Psoas muscle (tissue), 8 donors: ENCODE data around the gene SLC24A4. TPM values are rescaled to one million over a fixed set of nuclear protein-coding genes. Genes with fewer than 3 reads are reported as not detected.

Source experiments
- ATAC-seq, 4 donors: fragments of 200-7000 bp; cut with Tn5 transposase; one replicate each; pipeline ENCODE4 v1.9.1; 2020; ENCODE audit warnings: moderate library complexity in 3 of 4, mild to moderate bottlenecking in 2 of 4
- DNase-seq, 2 donors: peaks; one replicate each; pipeline ENCODE4 v3.0.0-alpha.2; 2020
- H3K27ac ChIP-seq: fragments of 200-600 bp; one replicate; pipeline ENCODE4 v1.8.0; 2022
- H3K27me3 ChIP-seq, 3 donors: fragments of 200-600 bp in 1 of 3; one replicate each; pipeline versions ENCODE4 v1.6.1 to v1.8.0; 2013 to 2022; ENCODE audit warnings: low read length in 2 of 3, mild to moderate bottlenecking in 2 of 3, moderate library complexity in 1 of 3; ENCODE audit not compliant: insufficient read depth in 3 of 3
- H3K36me3 ChIP-seq, 2 donors: fragments of 200-600 bp in 1 of 2; one replicate each; pipeline versions ENCODE4 v1.6.1 to v1.8.0; 2013 to 2022; ENCODE audit warnings: low read depth in 1 of 2, mild to moderate bottlenecking in 1 of 2, moderate library complexity in 1 of 2; ENCODE audit not compliant: insufficient read depth in 1 of 2
- H3K4me1 ChIP-seq: fragments of 200-600 bp; one replicate; pipeline ENCODE4 v1.8.0; 2022
- H3K4me3 ChIP-seq: fragments of 200-600 bp; one replicate; pipeline ENCODE4 v1.8.0; 2022; ENCODE audit warnings: mild to moderate bottlenecking
- H3K9me3 ChIP-seq: fragments of 200-600 bp; one replicate; pipeline ENCODE4 v1.8.0; 2022
- WGBS, 3 donors: extraction: QIAGEN DNeasy Blood & Tissue Kit; methylation state at CpG; one replicate each; pipeline versions ENCODE4 v1.1.6 to v1.1.7; 2013; 5-methylcytosine and 5-hydroxymethylcytosine counted together
- intact Hi-C, 2 donors: fragments of 100-400 bp; cut with DNase I; formaldehyde crosslinking; loops; one replicate each; pipeline versions ENCODE4 v1.11.0 to v1.14.2; 2022
- polyA plus RNA-seq, 3 donors: library from polyadenylated mRNA; stranded (reverse); fragments of 200-250 nt; gene quantifications; one replicate each; pipeline ENCODE4 v1.2.3, GENCODE V29; 2013
- total RNA-seq, 4 donors: library from RNA; stranded (reverse); fragmentation: NEBNext Ultra II Directional in 2 of 4; extraction: Animal tissue kit (Norgen Biotek cat#: 25700) in 2 of 4; gene quantifications; one replicate each; pipeline versions ENCODE4 v1.2.1 to v1.2.4, GENCODE V29; 2021 to 2023
- TF ChIP-seq, protein P1 (sequence below): fragments of 200-600 bp; IDR thresholded peaks from one replicate; pipeline ENCODE4 v1.8.0; 2022; ENCODE audit warnings: antibody characterized with exemption
- donor health status: healthy with polysubstance abuse.
- donor health status: DM: no; HTN: no; CAD: no; lungs with moderate emphysema.
- donor health status: Bipolar disorder and iron deficiency.
- donor health status: healthy.
- donor health status: DM: yes; HTN: yes; CAD: no.
- donor health status: DM: no; HTN: no; CAD: no.
- donor health status: DM: no; HTN: no; CAD: no.
- donor health status: DM: yes; HTN: yes; CAD: no.

Gene SLC24A4
- total and polyA plus RNA-seq, 7 donors: 0.21 to 2.3 (median 0.34) TPM

GRCh38 chr14:92412912-92413311, 89.9 kb downstream of the SLC24A4 start:
- no peaks in the 10 kb centered on the region for H3K4me1 ChIP-seq
- intact Hi-C loops: no loop called here

GRCh38 chr14:92413379-92413778, 90.4 kb downstream of the SLC24A4 start:
- Histone ChIP-seq H3K27ac (no peak overlapping the region), H3K9me3 (no peaks in the 10 kb centered on the region), H3K27me3 (peaks cover 0 to 5% (median 2%) of the 10 kb centered on the region in 3 donors), H3K4me3 (no peak overlapping the region), H3K36me3 (no peaks in the 10 kb centered on the region), H3K4me1 (no peaks in the 10 kb centered on the region)
- TF ChIP-seq, protein P1, sequence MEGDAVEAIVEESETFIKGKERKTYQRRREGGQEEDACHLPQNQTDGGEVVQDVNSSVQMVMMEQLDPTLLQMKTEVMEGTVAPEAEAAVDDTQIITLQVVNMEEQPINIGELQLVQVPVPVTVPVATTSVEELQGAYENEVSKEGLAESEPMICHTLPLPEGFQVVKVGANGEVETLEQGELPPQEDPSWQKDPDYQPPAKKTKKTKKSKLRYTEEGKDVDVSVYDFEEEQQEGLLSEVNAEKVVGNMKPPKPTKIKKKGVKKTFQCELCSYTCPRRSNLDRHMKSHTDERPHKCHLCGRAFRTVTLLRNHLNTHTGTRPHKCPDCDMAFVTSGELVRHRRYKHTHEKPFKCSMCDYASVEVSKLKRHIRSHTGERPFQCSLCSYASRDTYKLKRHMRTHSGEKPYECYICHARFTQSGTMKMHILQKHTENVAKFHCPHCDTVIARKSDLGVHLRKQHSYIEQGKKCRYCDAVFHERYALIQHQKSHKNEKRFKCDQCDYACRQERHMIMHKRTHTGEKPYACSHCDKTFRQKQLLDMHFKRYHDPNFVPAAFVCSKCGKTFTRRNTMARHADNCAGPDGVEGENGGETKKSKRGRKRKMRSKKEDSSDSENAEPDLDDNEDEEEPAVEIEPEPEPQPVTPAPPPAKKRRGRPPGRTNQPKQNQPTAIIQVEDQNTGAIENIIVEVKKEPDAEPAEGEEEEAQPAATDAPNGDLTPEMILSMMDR: no peak
- no peak for ATAC-seq
- 20 to 27% (median 27%) methylated on average over 7 of the region's 7 CpGs for WGBS, 3 donors
- intact Hi-C loops: no loop called here
- DNase-seq: no peak

More at GRCh38 chr14:92412912-92413311, 89.9 kb downstream of the SLC24A4 start:
- WGBS, 3 donors: 54 to 62% (median 60%) methylated on average over 10 of the region's 10 CpGs
- Histone ChIP-seq H3K27me3 (peaks cover 0 to 5% (median 2%) of the 10 kb centered on the region in 3 donors), H3K27ac (no peak overlapping the region), H3K9me3 (no peaks in the 10 kb centered on the region), H3K36me3 (no peaks in the 10 kb centered on the region), H3K4me3 (no peak overlapping the region)
- TF ChIP-seq, protein P1: no peak
- no peak for DNase-seq
- ATAC-seq: no peak

GRCh38 chr14:92414690-92415445, 91.9 kb downstream of the SLC24A4 start:
- intact Hi-C loops: no loop called here
- DNase-seq (peak in 1 of 2 donors; percentile 30), ATAC-seq (no peak)
- Histone ChIP-seq H3K4me1 (no peaks in the 10 kb centered on the region), H3K9me3 (no peaks in the 10 kb centered on the region), H3K27me3 (peaks cover 0 to 5% (median 2%) of the 10 kb centered on the region in 3 donors), H3K4me3 (no peak overlapping the region), H3K27ac (no peak overlapping the region), H3K36me3 (no peaks in the 10 kb centered on the region)
- TF ChIP-seq, protein P1: no peak
- 69 to 80% (median 73%) methylated on average over 13 of the region's 13 CpGs for WGBS, 3 donors

- no peaks in the 10 kb centered on the region for H3K36me3 ChIP-seq
- TF ChIP-seq, protein P1: no peak
- no peaks in the 10 kb centered on the region for H3K4me1 ChIP-seq
- whole genome bisulfite sequencing, 3 donors: 81 to 89% (median 89%) methylated on average over 9 of the region's 9 CpGs
- H3K27me3 ChIP-seq: peaks cover 0 to 5% (median 2%) of the 10 kb centered on the region in 3 donors
- ATAC-seq (no peak), DNase-seq (no peak)
- H3K4me3 ChIP-seq: no peak overlapping the region
- no peak overlapping the region for H3K27ac ChIP-seq
- H3K9me3 ChIP-seq: no peaks in the 10 kb centered on the region
- intact Hi-C loops: no loop called here
Observed at GRCh38 chr14:92415969-92416368, 93.0 kb downstream of the SLC24A4 start.
